Measurements from ENCODE around the gene ELOB. TPM values are rescaled to one million over a fixed set of nuclear protein-coding genes. Genes with fewer than 3 reads are reported as not detected.
A peak's percentile ranks its signal among the peaks of the same experiment; 100 is the strongest.

Gene ELOB
- polyA plus RNA-seq (2012; rRNA removed) = 327 and 329 TPM in 2 replicates
- 163 and 229 TPM in 2 replicates for polyA plus RNA-seq (2012; cell fraction: cytosol; rRNA removed)
- polyA plus RNA-seq (2012; cell fraction: nucleus; rRNA removed) = 96.2 and 161 TPM in 2 replicates

GRCh38 chr16:2777231-2777902, at the start of gene ELOB:
ELOB (minus strand) TSS chr16:2777280; CDS start chr16:2777239, 41 bp downstream.
- Histone ChIP-seq H3K27ac (ENCODE audit: low read depth in 2 of 2, low read length in 1 of 2) (peak within 1 kb of the TSS; percentile 94 to 97), H3K4me2 (peak within 1 kb of the TSS; percentile 97), H3K4me3 (ENCODE audit: low read depth in 2 of 2, low read length in 1 of 2) (peak within 1 kb of the TSS; percentile 88 to 91), H3K9me3 (no peaks in the 10 kb centered on the region), H2AFZ (ENCODE audit: low read depth) (no peak within 1 kb of the TSS; the same call in 1 of the 2 replicates), H3K4me1 (ENCODE audit: control insufficient read depth in 1 of 2, insufficient read depth in 2 of 2, low read depth in 1 of 2, low read length in 1 of 2) (peaks cover 11 to 25% of the 10 kb centered on the region in 2 experiments; a peak in 2 of 4 replicates), H3K9ac (peak within 1 kb of the TSS; percentile 100), H3K36me3 (replicated peaks in 1 of 2; ENCODE audit: control insufficient read depth in 1 of 2, insufficient read depth in 2 of 2, low read length in 1 of 2) (peaks cover 8 to 18% of the 10 kb centered on the region in 2 experiments), H3K27me3 (ENCODE audit: insufficient read depth) (no peaks in the 10 kb centered on the region), H3K79me2 (ENCODE audit: insufficient read depth) (peaks cover 47% of the 10 kb centered on the region), H3K9me2 (no peaks in the 10 kb centered on the region), H3F3A (replicated peaks; ENCODE audit: insufficient read depth) (peaks cover 2% of the 10 kb centered on the region), H4K20me1 (ENCODE audit: insufficient read depth) (peaks cover 14% of the 10 kb centered on the region)
- POLR2A ChIA-PET = interaction anchor here (0.5 to 2.1 kb wide), 5 partner anchors 14 to 133 kb away, joined by 3 to 6 read pairs (median 4); no protein-coding TSS in a partner anchor
- 0% methylated on average over 19 of the region's 70 CpGs for WGBS (ENCODE audit: low lambda C conversion rate)
- TF ChIP-seq YY1 (IDR thresholded peaks at IDR 0.05; ENCODE audit: low read depth) = peak; percentile 97
- peak; percentile 74 for TF ChIP-seq NRF1 (IDR thresholded peaks at IDR 0.05; ENCODE audit: low read depth, low read length)
- TF ChIP-seq, protein P1, sequence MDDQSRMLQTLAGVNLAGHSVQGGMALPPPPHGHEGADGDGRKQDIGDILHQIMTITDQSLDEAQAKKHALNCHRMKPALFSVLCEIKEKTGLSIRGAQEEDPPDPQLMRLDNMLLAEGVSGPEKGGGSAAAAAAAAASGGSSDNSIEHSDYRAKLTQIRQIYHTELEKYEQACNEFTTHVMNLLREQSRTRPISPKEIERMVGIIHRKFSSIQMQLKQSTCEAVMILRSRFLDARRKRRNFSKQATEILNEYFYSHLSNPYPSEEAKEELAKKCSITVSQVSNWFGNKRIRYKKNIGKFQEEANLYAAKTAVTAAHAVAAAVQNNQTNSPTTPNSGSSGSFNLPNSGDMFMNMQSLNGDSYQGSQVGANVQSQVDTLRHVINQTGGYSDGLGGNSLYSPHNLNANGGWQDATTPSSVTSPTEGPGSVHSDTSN (IDR thresholded peaks at IDR 0.05) = no peak
- TF ChIP-seq MAX (IDR thresholded peaks at IDR 0.05; ENCODE audit: low read depth) = 0 out of 2 replicates have a peak, but pooled peaks have one; percentile 28
- peak; percentile 77; the same call in 1 of the 2 replicates for TF ChIP-seq TAF1 (IDR thresholded peaks at IDR 0.05; ENCODE audit: borderline replicate concordance, low read depth, low read length)
- peak; percentile 86 for TF ChIP-seq POLR2AphosphoS5 (IDR thresholded peaks at IDR 0.05; ENCODE audit: low read depth, low read length)
- TF ChIP-seq CHD2 (IDR thresholded peaks at IDR 0.05; ENCODE audit: low read length, partially characterized antibody) = peak; percentile 65
- peak; percentile 6; the same call in 1 of the 2 replicates for TF ChIP-seq SMC3 (IDR thresholded peaks at IDR 0.05; ENCODE audit: low read depth, low read length)
- 0 out of 2 replicates have a peak, but pooled peaks have one; percentile 17 for TF ChIP-seq MXI1 (IDR thresholded peaks at IDR 0.05; ENCODE audit: low read depth, low read length)
- TF ChIP-seq TEAD4 (IDR thresholded peaks at IDR 0.05; ENCODE audit: borderline replicate concordance, insufficient read depth) = peak; percentile 77
- TF ChIP-seq REST (IDR thresholded peaks at IDR 0.05; ENCODE audit: low read depth, low read length) = peak; percentile 51; the same call in 1 of the 2 replicates
- TF ChIP-seq, protein P2, sequence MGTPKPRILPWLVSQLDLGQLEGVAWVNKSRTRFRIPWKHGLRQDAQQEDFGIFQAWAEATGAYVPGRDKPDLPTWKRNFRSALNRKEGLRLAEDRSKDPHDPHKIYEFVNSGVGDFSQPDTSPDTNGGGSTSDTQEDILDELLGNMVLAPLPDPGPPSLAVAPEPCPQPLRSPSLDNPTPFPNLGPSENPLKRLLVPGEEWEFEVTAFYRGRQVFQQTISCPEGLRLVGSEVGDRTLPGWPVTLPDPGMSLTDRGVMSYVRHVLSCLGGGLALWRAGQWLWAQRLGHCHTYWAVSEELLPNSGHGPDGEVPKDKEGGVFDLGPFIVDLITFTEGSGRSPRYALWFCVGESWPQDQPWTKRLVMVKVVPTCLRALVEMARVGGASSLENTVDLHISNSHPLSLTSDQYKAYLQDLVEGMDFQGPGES (IDR thresholded peaks at IDR 0.05; ENCODE audit: low read depth, low read length) = no peak
- TF ChIP-seq GATA2 (CRISPR knock-in tag; IDR thresholded peaks at IDR 0.05) = no peak
- CTCF ChIA-PET = interaction anchor here (0.9 to 2.2 kb wide), 4 partner anchors 13 to 91 kb away, joined by 3 to 11 read pairs (median 4); no protein-coding TSS in a partner anchor
- peak; percentile 99 for DNase-seq

Data from SK-N-SH (cell line).